CD14-positive monocyte (primary cell): ENCODE data around the gene AARS2. TPM values are rescaled to one million over a fixed set of nuclear protein-coding genes. Genes with fewer than 3 reads are reported as not detected.

ENCODE experiments used
- DNase-seq, 3 donors: peaks; one replicate each; pipeline ENCODE4 v3.0.0-alpha.2; 2011 to 2022
- H2AFZ ChIP-seq: 2 replicates; pipeline ENCODE4 v1.6.0; 2012; ENCODE audit warnings: mild to moderate bottlenecking, low read depth, low read length, inconsistent platforms; ENCODE audit not compliant: insufficient read depth, poor library complexity, severe bottlenecking
- H3K27ac ChIP-seq, 2 donors: 1 replicate in 1 of 2; 2 replicates in 1 of 2; pipeline ENCODE4 v1.5.1; 2012 to 2013; ENCODE audit warnings: low read length in 2 of 2, control low read depth in 1 of 2, inconsistent platforms in 1 of 2, low read depth in 1 of 2, mild to moderate bottlenecking in 1 of 2
- H3K27me3 ChIP-seq, 2 donors: one replicate each; pipeline versions ENCODE4 v1.6.0 to v1.6.1; 2011 to 2013; ENCODE audit warnings: low read length in 2 of 2; ENCODE audit not compliant: control insufficient read depth in 2 of 2, insufficient read depth in 2 of 2
- H3K36me3 ChIP-seq, 2 donors: replicated peaks in 1 of 2; 1 replicate in 1 of 2; 2 replicates in 1 of 2; pipeline versions ENCODE4 v1.5.1 to v1.6.1; 2012 to 2013; ENCODE audit warnings: low read length in 2 of 2, control low read depth in 1 of 2, inconsistent platforms in 1 of 2, mild to moderate bottlenecking in 1 of 2; ENCODE audit not compliant: insufficient read depth in 2 of 2, control insufficient read depth in 1 of 2
- H3K4me1 ChIP-seq, 2 donors: 1 replicate in 1 of 2; 2 replicates in 1 of 2; pipeline versions ENCODE4 v1.5.1 to v1.6.1; 2012 to 2013; ENCODE audit warnings: low read length in 2 of 2, control low read depth in 1 of 2, inconsistent platforms in 1 of 2, mild to moderate bottlenecking in 1 of 2, moderate library complexity in 1 of 2; ENCODE audit not compliant: insufficient read depth in 2 of 2, control insufficient read depth in 1 of 2
- H3K4me2 ChIP-seq: replicated peaks from 2 replicates; pipeline ENCODE3; 2012; ENCODE audit warnings: low read length, moderate library complexity, mild to moderate bottlenecking; ENCODE audit not compliant: poor library complexity, severe bottlenecking; ENCODE audit errors: extremely low read depth
- H3K4me3 ChIP-seq, 3 experiments: fragments of 200-600 bp in 1 of 3; sonication (generic) in 1 of 3; replicated peaks in 1 of 3; 1 replicate in 2 of 3; 2 replicates in 1 of 3; pipeline ENCODE4 v1.5.1; 2011 to 2013; ENCODE audit warnings: low read length in 3 of 3, mild to moderate bottlenecking in 3 of 3, control low read depth in 2 of 3, low read depth in 2 of 3, inconsistent platforms in 1 of 3, moderate library complexity in 1 of 3
- H3K79me2 ChIP-seq: 2 replicates; pipeline ENCODE4 v1.6.0; 2012; ENCODE audit warnings: mild to moderate bottlenecking, control low read depth, inconsistent platforms, low read length, moderate library complexity; ENCODE audit not compliant: insufficient read depth
- H3K9ac ChIP-seq: 2 replicates; pipeline ENCODE4 v1.6.0; 2017; ENCODE audit warnings: low read length, mild to moderate bottlenecking; ENCODE audit not compliant: insufficient read depth, poor library complexity, severe bottlenecking
- H3K9me3 ChIP-seq, 2 donors: replicated peaks in 1 of 2; 1 replicate in 1 of 2; 2 replicates in 1 of 2; pipeline versions ENCODE4 v1.5.1 to v1.6.1; 2012 to 2013; ENCODE audit warnings: low read length in 2 of 2, control low read depth in 1 of 2; ENCODE audit not compliant: control insufficient read depth in 1 of 2, insufficient read depth in 1 of 2
- H4K20me1 ChIP-seq: 2 replicates; pipeline ENCODE4 v1.6.0; 2012; ENCODE audit warnings: mild to moderate bottlenecking, low read length, control low read depth, moderate library complexity; ENCODE audit not compliant: insufficient read depth
- H3K27ac Mint-ChIP-seq, 7 donors: one replicate each; pipeline ENCODE4 v1.8.0; 2020; ENCODE audit warnings: mild to moderate bottlenecking in 7 of 7, mixed read lengths in 7 of 7, moderate library complexity in 6 of 7, inconsistent platforms in 2 of 7
- H3K27me3 Mint-ChIP-seq, 3 donors: one replicate each; pipeline ENCODE4 v1.8.0; 2021 to 2022; ENCODE audit warnings: low read depth in 3 of 3, mild to moderate bottlenecking in 3 of 3, mixed read lengths in 3 of 3, moderate library complexity in 3 of 3, inconsistent platforms in 1 of 3
- H3K36me3 Mint-ChIP-seq, 2 donors: one replicate each; pipeline ENCODE4 v1.8.0; 2020; ENCODE audit warnings: mixed read lengths in 2 of 2, inconsistent platforms in 1 of 2, mild to moderate bottlenecking in 1 of 2
- H3K4me1 Mint-ChIP-seq: one replicate; pipeline ENCODE4 v1.8.0; 2020; ENCODE audit warnings: mild to moderate bottlenecking, mixed read lengths
- H3K4me3 Mint-ChIP-seq, 2 donors: one replicate each; pipeline ENCODE4 v1.8.0; 2020; ENCODE audit warnings: mild to moderate bottlenecking in 2 of 2, mixed read lengths in 2 of 2, moderate library complexity in 1 of 2
- H3K9me3 Mint-ChIP-seq, 7 donors: one replicate each; pipeline ENCODE4 v1.8.0; 2020 to 2022; ENCODE audit warnings: mixed read lengths in 7 of 7, mild to moderate bottlenecking in 6 of 7, moderate library complexity in 6 of 7, inconsistent platforms in 2 of 7
- WGBS: methylation state at CpG from one replicate; pipeline ENCODE4 v1.1.5; 2013; ENCODE audit warnings: missing lambda C conversion rate; ENCODE audit not compliant: insufficient coverage; 5-methylcytosine and 5-hydroxymethylcytosine counted together
- intact Hi-C, 2 donors: fragments of 100-400 bp; cut with micrococcal nuclease; formaldehyde crosslinking; loops; one replicate each; pipeline versions ENCODE4 v1.15.0 to v1.15.1; 2023
- polyA plus RNA-seq, 3 donors: library from polyadenylated mRNA; depleted of rRNA in 1 of 3; unstranded in 2 of 3; stranded (reverse) in 1 of 3; fragments of 300-500 nt in 2 of 3; fragments of >200 nt in 1 of 3; fragmentation: Illumina TruSeq in 2 of 3; gene quantifications; 1 replicate in 2 of 3; 2 replicates in 1 of 3; pipeline ENCODE4 v1.2.3, GENCODE V29; 2012 to 2021
- TF ChIP-seq, protein P1 (sequence below): fragments of 200-600 bp; IDR thresholded peaks from one replicate; pipeline ENCODE4 v1.8.0; 2022; ENCODE audit warnings: antibody characterized with exemption, mild to moderate bottlenecking

Gene AARS2
- polyA plus RNA-seq, 3 donors: 1.8 to 4.5 (median 3.2) TPM

DNA sequence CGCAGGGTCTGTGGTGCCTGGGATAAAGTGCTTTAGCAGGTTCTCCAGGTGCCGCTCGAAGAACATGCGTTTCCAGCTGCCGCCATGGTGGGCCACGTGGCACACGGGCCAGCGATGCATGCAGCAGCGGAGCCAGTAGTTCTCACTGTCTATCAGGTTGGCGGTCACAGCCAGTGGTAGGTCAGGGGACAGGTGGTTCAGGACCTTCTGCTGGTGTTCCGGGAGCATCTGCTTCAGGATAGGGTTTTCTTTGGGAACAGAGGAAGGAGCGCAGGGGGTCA lies 26.9 kb downstream of the AARS2 start:
- no peak overlapping the region for H3K27ac ChIP-seq
- H4K20me1 ChIP-seq: no peaks in the 10 kb centered on the region
- H3K9ac ChIP-seq: no peak overlapping the region
- H3K9me3 ChIP-seq: no peaks in the 10 kb centered on the region
- no peak overlapping the region for H2AFZ ChIP-seq
- WGBS: 92% methylated on average over 11 of the region's 12 CpGs
- no peaks in the 10 kb centered on the region for H3K36me3 ChIP-seq
- no peak for DNase-seq
- H3K27me3 ChIP-seq: peaks cover 0 to 13% of the 10 kb centered on the region in 2 donors
- Mint-ChIP-seq H3K9me3 (peaks cover 0 to 2% (median 0%) of the 10 kb centered on the region in 7 donors), H3K4me3 (peak overlapping the region in 1 of 2 donors; percentile 6), H3K27me3 (peaks cover 19 to 44% (median 30%) of the 10 kb centered on the region in 3 donors), H3K36me3 (no peaks in the 10 kb centered on the region), H3K27ac (no peak overlapping the region), H3K4me1 (peaks cover 13% of the 10 kb centered on the region)
- H3K79me2 ChIP-seq: no peaks in the 10 kb centered on the region
- intact Hi-C loops: no loop called here
- TF ChIP-seq, protein P1, sequence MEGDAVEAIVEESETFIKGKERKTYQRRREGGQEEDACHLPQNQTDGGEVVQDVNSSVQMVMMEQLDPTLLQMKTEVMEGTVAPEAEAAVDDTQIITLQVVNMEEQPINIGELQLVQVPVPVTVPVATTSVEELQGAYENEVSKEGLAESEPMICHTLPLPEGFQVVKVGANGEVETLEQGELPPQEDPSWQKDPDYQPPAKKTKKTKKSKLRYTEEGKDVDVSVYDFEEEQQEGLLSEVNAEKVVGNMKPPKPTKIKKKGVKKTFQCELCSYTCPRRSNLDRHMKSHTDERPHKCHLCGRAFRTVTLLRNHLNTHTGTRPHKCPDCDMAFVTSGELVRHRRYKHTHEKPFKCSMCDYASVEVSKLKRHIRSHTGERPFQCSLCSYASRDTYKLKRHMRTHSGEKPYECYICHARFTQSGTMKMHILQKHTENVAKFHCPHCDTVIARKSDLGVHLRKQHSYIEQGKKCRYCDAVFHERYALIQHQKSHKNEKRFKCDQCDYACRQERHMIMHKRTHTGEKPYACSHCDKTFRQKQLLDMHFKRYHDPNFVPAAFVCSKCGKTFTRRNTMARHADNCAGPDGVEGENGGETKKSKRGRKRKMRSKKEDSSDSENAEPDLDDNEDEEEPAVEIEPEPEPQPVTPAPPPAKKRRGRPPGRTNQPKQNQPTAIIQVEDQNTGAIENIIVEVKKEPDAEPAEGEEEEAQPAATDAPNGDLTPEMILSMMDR: no peak
- no peak overlapping the region for H3K4me3 ChIP-seq
- peaks cover 9% of the 10 kb centered on the region in 2 donors for H3K4me1 ChIP-seq
- no peak overlapping the region for H3K4me2 ChIP-seq

DNA sequence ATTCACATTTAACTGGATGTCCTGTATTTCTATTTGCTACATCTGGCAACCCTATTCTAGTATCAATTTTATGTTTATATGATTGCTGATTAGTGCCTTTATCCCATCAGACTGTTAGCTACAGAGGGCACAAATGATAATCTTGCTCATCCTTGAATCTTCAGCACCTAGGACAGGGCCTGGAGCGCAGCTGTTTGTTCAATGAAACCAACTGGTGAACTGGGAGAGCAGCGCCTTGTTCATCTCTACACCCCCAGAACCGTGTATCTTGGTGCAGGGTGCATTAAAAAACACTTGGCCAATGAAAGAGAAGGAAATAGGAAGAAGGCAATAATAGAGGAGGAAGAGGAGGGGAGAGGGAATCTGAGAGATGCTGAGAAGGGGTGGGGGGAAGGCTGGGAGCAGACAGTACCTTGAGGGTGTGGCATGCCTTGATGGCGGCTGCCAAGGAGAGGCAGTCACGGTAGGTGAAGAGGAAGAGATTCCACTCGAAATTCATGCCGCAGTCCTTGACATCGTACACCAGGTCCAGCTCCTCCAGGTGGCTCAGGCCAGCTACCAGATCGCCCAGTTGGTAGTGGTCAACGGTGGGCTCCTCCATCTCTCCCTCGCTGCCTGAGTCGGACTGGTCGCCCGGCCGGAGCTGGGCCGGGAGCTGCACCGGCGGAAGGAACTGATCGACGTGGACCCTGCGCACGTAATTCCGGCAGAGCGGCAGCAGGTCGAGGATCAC lies 27.4 kb downstream of the AARS2 start:
- H3K4me1 Mint-ChIP-seq: peaks cover 13% of the 10 kb centered on the region
- Histone ChIP-seq H3K4me1 (peaks cover 9% of the 10 kb centered on the region in 2 donors), H2AFZ (no peak overlapping the region), H3K27me3 (peaks cover 0 to 16% of the 10 kb centered on the region in 2 donors), H3K4me2 (no peak overlapping the region), H3K79me2 (no peaks in the 10 kb centered on the region), H3K27ac (no peak overlapping the region), H3K4me3 (no peak overlapping the region), H3K9ac (no peak overlapping the region), H3K9me3 (no peaks in the 10 kb centered on the region), H4K20me1 (no peaks in the 10 kb centered on the region), H3K36me3 (no peaks in the 10 kb centered on the region)
- no peak overlapping the region for H3K27ac Mint-ChIP-seq
- peaks cover 16 to 43% (median 31%) of the 10 kb centered on the region in 3 donors for H3K27me3 Mint-ChIP-seq
- intact Hi-C loops: no loop called here
- H3K4me3 Mint-ChIP-seq: peak overlapping the region in 1 of 2 donors; percentile 6
- H3K36me3 Mint-ChIP-seq: no peaks in the 10 kb centered on the region
- WGBS: 95% methylated on average over 19 of the region's 25 CpGs
- peaks cover 0 to 2% (median 0%) of the 10 kb centered on the region in 7 donors for H3K9me3 Mint-ChIP-seq
- no peak for DNase-seq
- TF ChIP-seq, protein P1: no peak
